Kidney (tissue), 14 donors: ENCODE data around the gene PTOV1. TPM values are rescaled to one million over a fixed set of nuclear protein-coding genes. Genes with fewer than 3 reads are reported as not detected.

Source experiments
- DNase-seq, 5 donors: peaks; one replicate each; pipeline ENCODE4 v3.0.0-alpha.2; 2013 to 2020
- FAIRE-seq: peaks from 2 replicates; lab custom pipeline; 2012; peaks lifted over from hg19 to GRCh38; lab: Jason Lieb, UNC
- H3K27ac ChIP-seq, 2 donors: one replicate each; pipeline ENCODE4 v1.7.0; 2013; ENCODE audit warnings: low read depth in 2 of 2, low read length in 2 of 2, inconsistent platforms in 1 of 2
- H3K27me3 ChIP-seq: one replicate; pipeline ENCODE4 v1.7.1; 2013; ENCODE audit warnings: low read length, inconsistent platforms; ENCODE audit not compliant: control insufficient read depth, insufficient read depth
- H3K36me3 ChIP-seq, 3 donors: one replicate each; pipeline versions ENCODE4 v1.7.0 to v1.7.1; 2013; ENCODE audit warnings: low read length in 3 of 3, control low read depth in 1 of 3, inconsistent platforms in 1 of 3; ENCODE audit not compliant: insufficient read depth in 3 of 3, control insufficient read depth in 2 of 3
- H3K4me1 ChIP-seq, 3 donors: one replicate each; pipeline versions ENCODE4 v1.7.0 to v1.7.1; 2013; ENCODE audit warnings: low read length in 3 of 3, inconsistent platforms in 1 of 3, low read depth in 1 of 3; ENCODE audit not compliant: control insufficient read depth in 2 of 3, insufficient read depth in 2 of 3
- H3K4me3 ChIP-seq, 3 donors: one replicate each; pipeline versions ENCODE4 v1.7.0 to v1.8.1; 2013; ENCODE audit warnings: low read length in 3 of 3, control low read depth in 1 of 3, inconsistent platforms in 1 of 3
- H3K9ac ChIP-seq, 3 donors: one replicate each; pipeline versions ENCODE4 v1.7.0 to v1.7.1; 2013; ENCODE audit warnings: low read length in 3 of 3, control low read depth in 1 of 3, inconsistent platforms in 1 of 3
- H3K9me3 ChIP-seq, 3 donors: one replicate each; pipeline versions ENCODE4 v1.7.0 to v1.7.1; 2013; ENCODE audit warnings: low read length in 3 of 3, control low read depth in 1 of 3, inconsistent platforms in 1 of 3; ENCODE audit not compliant: control insufficient read depth in 2 of 3, insufficient read depth in 1 of 3
- intact Hi-C: fragments of 100-400 bp; cut with DNase I; formaldehyde crosslinking; loops from one replicate; pipeline ENCODE4 v1.11.1; 2022
- polyA plus RNA-seq: library from polyadenylated mRNA; stranded (reverse); fragments of 350-450 nt; fragmentation: Illumina TruSeq; extraction: RNeasy Lipid Tissue Mini Kit (QIAGEN cat#74804); gene quantifications from one replicate; pipeline ENCODE4 v1.2.3, GENCODE V29; 2014; ENCODE audit warnings: low read depth, low replicate concordance; ENCODE audit not compliant: insufficient read depth
- total RNA-seq: library from RNA; stranded (reverse); fragmentation: NEBNext Ultra II Directional; extraction: Animal tissue kit (Norgen Biotek cat#: 25700); gene quantifications from one replicate; pipeline ENCODE4 v1.2.1, GENCODE V29; 2021
- TF ChIP-seq, protein P1 (sequence below): IDR thresholded peaks from 3 replicates; pipeline ENCODE4 v1.5.1; 2012; ENCODE audit warnings: mild to moderate bottlenecking, moderate library complexity, borderline replicate concordance; ENCODE audit not compliant: insufficient read depth; ENCODE audit errors: extremely low read depth
- donor health status: control.
- donor health status: control.
- donor health status: control.
- donor health status: control.
- donor health status: control.
- donor health status: DM: yes; HTN: yes; CAD: no.
- donor health status: Normal renal cell carcinoma (clear cell type).

The PTOV1 gene
- total and polyA plus RNA-seq, 2 donors from 2014 or later, result 118 to 235 TPM

DNA sequence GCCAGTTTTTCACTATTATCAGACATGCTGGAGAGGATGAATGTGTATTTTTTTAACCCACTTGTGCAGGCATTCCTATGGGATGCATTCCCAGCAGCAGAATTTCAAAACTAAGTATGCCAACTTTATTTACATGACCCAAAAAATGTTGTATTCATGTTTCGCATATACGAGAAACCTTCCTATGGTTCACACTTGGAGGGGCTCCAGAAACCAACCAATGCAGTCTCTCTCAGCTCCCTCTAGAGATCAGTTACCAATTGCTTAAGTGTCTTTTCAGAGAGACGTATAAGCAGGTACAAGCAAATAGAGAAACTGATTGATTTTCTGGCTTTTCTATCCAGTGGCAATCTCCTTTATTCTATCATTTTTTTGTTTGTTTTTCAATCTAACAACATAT lies 5.5 kb upstream of the PTOV1 start:
- H3K27ac ChIP-seq, result no peak overlapping the region
- TF ChIP-seq, protein P1, sequence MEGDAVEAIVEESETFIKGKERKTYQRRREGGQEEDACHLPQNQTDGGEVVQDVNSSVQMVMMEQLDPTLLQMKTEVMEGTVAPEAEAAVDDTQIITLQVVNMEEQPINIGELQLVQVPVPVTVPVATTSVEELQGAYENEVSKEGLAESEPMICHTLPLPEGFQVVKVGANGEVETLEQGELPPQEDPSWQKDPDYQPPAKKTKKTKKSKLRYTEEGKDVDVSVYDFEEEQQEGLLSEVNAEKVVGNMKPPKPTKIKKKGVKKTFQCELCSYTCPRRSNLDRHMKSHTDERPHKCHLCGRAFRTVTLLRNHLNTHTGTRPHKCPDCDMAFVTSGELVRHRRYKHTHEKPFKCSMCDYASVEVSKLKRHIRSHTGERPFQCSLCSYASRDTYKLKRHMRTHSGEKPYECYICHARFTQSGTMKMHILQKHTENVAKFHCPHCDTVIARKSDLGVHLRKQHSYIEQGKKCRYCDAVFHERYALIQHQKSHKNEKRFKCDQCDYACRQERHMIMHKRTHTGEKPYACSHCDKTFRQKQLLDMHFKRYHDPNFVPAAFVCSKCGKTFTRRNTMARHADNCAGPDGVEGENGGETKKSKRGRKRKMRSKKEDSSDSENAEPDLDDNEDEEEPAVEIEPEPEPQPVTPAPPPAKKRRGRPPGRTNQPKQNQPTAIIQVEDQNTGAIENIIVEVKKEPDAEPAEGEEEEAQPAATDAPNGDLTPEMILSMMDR, result no peak
- H3K4me3 ChIP-seq, result no peak overlapping the region
- H3K36me3 ChIP-seq, result no peaks in the 10 kb centered on the region
- no peak overlapping the region for H3K9ac ChIP-seq
- intact Hi-C loops, result no loop called here
- no peaks in the 10 kb centered on the region for H3K27me3 ChIP-seq
- H3K9me3 ChIP-seq, result no peaks in the 10 kb centered on the region
- FAIRE-seq (no peak), DNase-seq (no peak)
- peaks cover 0 to 4% (median 0%) of the 10 kb centered on the region in 3 donors for H3K4me1 ChIP-seq

DNA sequence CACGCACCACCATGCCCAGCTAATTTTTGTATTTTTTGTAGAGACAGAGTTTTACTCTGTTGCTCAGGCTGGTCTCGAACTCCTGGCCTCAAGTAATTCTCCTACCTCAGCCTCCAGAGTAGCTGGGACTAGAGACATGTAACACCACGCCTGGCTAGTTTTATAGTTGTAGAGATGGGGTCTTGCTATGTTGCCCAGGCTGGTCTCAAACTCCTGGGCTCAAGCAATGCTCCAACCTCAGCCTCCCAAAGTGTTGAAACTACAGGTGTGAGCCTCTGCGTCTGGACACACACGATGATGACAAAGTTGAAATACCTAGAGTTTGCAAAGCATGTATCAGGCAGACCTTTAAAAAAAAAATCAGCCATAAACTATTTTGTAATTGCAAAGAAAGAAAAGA lies 4.6 kb upstream of the PTOV1 start:
- no peaks in the 10 kb centered on the region for H3K36me3 ChIP-seq
- no peak for FAIRE-seq
- TF ChIP-seq, protein P1, result no peak

GRCh38 chr19:49847731-49848696 lies 2.9 kb upstream of the PTOV1 start:
- Histone ChIP-seq H3K4me1 (peaks cover 0 to 14% (median 9%) of the 10 kb centered on the region in 3 donors), H3K9ac (no peak overlapping the region), H3K36me3 (no peaks in the 10 kb centered on the region), H3K27ac (no peak overlapping the region), H3K4me3 (no peak overlapping the region), H3K27me3 (no peaks in the 10 kb centered on the region), H3K9me3 (no peaks in the 10 kb centered on the region)
- intact Hi-C loops, result no loop called here
- no peak for FAIRE-seq
- TF ChIP-seq, protein P1, result no peak
- no peak for DNase-seq

More for the DNA sequence above, 4.6 kb upstream of the PTOV1 start:
- intact Hi-C loops, result no loop called here
- peaks cover 0 to 4% (median 0%) of the 10 kb centered on the region in 3 donors for H3K4me1 ChIP-seq
- H3K27me3 ChIP-seq, result no peaks in the 10 kb centered on the region
- no peak for DNase-seq
- no peaks in the 10 kb centered on the region for H3K9me3 ChIP-seq
- H3K27ac ChIP-seq, result no peak overlapping the region
- no peak overlapping the region for H3K4me3 ChIP-seq
- no peak overlapping the region for H3K9ac ChIP-seq
